K562 (cell line): ENCODE data around the gene MEX3D. TPM values are rescaled to one million over a fixed set of nuclear protein-coding genes. Genes with fewer than 3 reads are reported as not detected.

Experiments
- ATAC-seq: fragments of 200-7000 bp; cut with Tn5 transposase; 3 replicates; pipeline ENCODE4 v1.9.1; 2020; ENCODE audit warnings: moderate library complexity
- BruUV-seq: library from RNA; stranded (reverse); fragments of 400-500 nt; replicated peaks from 2 replicates; lab custom pipeline; 2021; lab: Mats Ljungman, UMichigan
- CTCF ChIA-PET: fragments of 300-600 bp; formaldehyde crosslinking; extraction: SDS; loops from one replicate; lab custom pipeline; 2021; ENCODE audit warnings: low intra/inter-chr PET ratio; lab: Yijun Ruan, JAX
- POLR2A ChIA-PET: fragments of 300-600, 350-650 bp; sonication (Branson Sonifier 250); formaldehyde crosslinking; extraction: SDS; loops from one replicate; lab custom pipeline; 2021; ENCODE audit warnings: antibody characterized with exemption, inconsistent platforms; lab: Yijun Ruan, JAX
- DNase-seq, 4 experiments: peaks; one replicate each; pipeline versions ENCODE4 v3.0.0 to v3.0.0-alpha.2; 2011 to 2018; ENCODE audit warnings: low spot score in 3 of 4, mixed read lengths in 3 of 4; ENCODE audit errors: extremely low read depth in 1 of 4
- FAIRE-seq: peaks from 2 replicates; lab custom pipeline; 2011; peaks lifted over from hg19 to GRCh38; lab: Jason Lieb, UNC
- H2AFZ ChIP-seq: 2 replicates; pipeline ENCODE4 v1.6.0; 2011; ENCODE audit warnings: low read depth, low read length, control low read depth, inconsistent platforms
- H3K27ac ChIP-seq: fragments of 200-600 bp; 3 replicates; pipeline ENCODE4 v1.8.0; 2011; ENCODE audit warnings: low read depth, mild to moderate bottlenecking, control low read depth, inconsistent platforms, low read length, moderate library complexity, mixed read lengths; ENCODE audit errors: extremely low read depth
- H3K27me3 ChIP-seq, 2 experiments: fragments of 300-600 bp in 1 of 2; 2 replicates in 1 of 2; 3 replicates in 1 of 2; pipeline versions ENCODE4 v1.6.0 to v1.8.0; 2011; ENCODE audit warnings: inconsistent platforms in 2 of 2, low read length in 2 of 2, mild to moderate bottlenecking in 1 of 2, mixed read lengths in 1 of 2, moderate library complexity in 1 of 2; ENCODE audit not compliant: control insufficient read depth in 2 of 2, insufficient read depth in 2 of 2
- H3K36me3 ChIP-seq: fragments of 300-600 bp; 3 replicates; pipeline ENCODE4 v1.8.0; 2011; ENCODE audit warnings: mild to moderate bottlenecking, low read length, inconsistent platforms; ENCODE audit not compliant: control insufficient read depth, insufficient read depth
- H3K4me1 ChIP-seq, 2 experiments: fragments of 200-600 bp in 1 of 2; replicated peaks in 1 of 2; 2 replicates in 1 of 2; 3 replicates in 1 of 2; pipeline versions ENCODE4 v1.5.1 to v1.8.0; 2011; ENCODE audit warnings: inconsistent platforms in 2 of 2, low read length in 2 of 2, mild to moderate bottlenecking in 1 of 2, mixed read lengths in 1 of 2, moderate library complexity in 1 of 2; ENCODE audit not compliant: control insufficient read depth in 2 of 2, insufficient read depth in 2 of 2
- H3K4me2 ChIP-seq: 2 replicates; pipeline ENCODE4 v1.6.1; 2011; ENCODE audit warnings: low read length, control low read depth, inconsistent platforms, mixed read lengths; ENCODE audit not compliant: insufficient read depth
- H3K4me3 ChIP-seq: fragments of 200-600 bp; sonication (generic), shearing (Covaris generic); 2 replicates; pipeline ENCODE4 v1.5.1; 2016; ENCODE audit warnings: control low read depth, inconsistent platforms
- H3K79me2 ChIP-seq: fragments of 200-600 bp; 3 replicates; pipeline ENCODE4 v1.8.0; 2011; ENCODE audit warnings: low read length, inconsistent platforms; ENCODE audit not compliant: control insufficient read depth, insufficient read depth
- H3K9ac ChIP-seq, 2 experiments: 2 replicates each; pipeline versions ENCODE4 v1.6.0 to v1.6.1; 2011; ENCODE audit warnings: low read depth in 2 of 2, low read length in 2 of 2, control low read depth in 1 of 2, inconsistent platforms in 1 of 2, mild to moderate bottlenecking in 1 of 2, mixed read lengths in 1 of 2; ENCODE audit not compliant: insufficient read depth in 1 of 2
- H3K9me1 ChIP-seq: one replicate; pipeline ENCODE4 v1.6.0; 2011; ENCODE audit warnings: inconsistent platforms, mild to moderate bottlenecking, low read length, moderate library complexity; ENCODE audit not compliant: control insufficient read depth, insufficient read depth
- H3K9me3 ChIP-seq: replicated peaks from 2 replicates; pipeline ENCODE4 v1.5.1; 2011; ENCODE audit warnings: low read depth, low read length, inconsistent platforms; ENCODE audit not compliant: control insufficient read depth, insufficient read depth
- H4K20me1 ChIP-seq: replicated peaks from 2 replicates; pipeline ENCODE4 v1.6.1; 2011; ENCODE audit warnings: low read length, inconsistent platforms, mixed read lengths; ENCODE audit not compliant: control insufficient read depth, insufficient read depth
- ETS2 ChIP-seq: IDR thresholded peaks from 2 replicates; pipeline ENCODE4 v1.6.1; 2016; ENCODE audit warnings: borderline replicate concordance, missing genetic modification characterization, mild to moderate bottlenecking, moderate library complexity, missing compliant biosample characterization; ENCODE audit not compliant: poor library complexity, severe bottlenecking
- KDM1A ChIP-seq, 2 experiments: fragments of 450-650 bp; IDR thresholded peaks; 2 replicates each; pipeline ENCODE4 v1.6.1; 2016; ENCODE audit warnings: mild to moderate bottlenecking in 2 of 2
- TBP ChIP-seq: optimal IDR thresholded peaks from 2 replicates; pipeline ENCODE3; 2011; ENCODE audit warnings: low read depth, low read length, improper control_type of control experiment
- U2AF2 ChIP-seq: fragments of 200-400 bp; formaldehyde crosslinking; optimal IDR thresholded peaks from 2 replicates; pipeline ENCODE3; 2017; ENCODE audit warnings: low read depth, mild to moderate bottlenecking, low read length
- USF2 ChIP-seq: sonication (generic); formaldehyde crosslinking; IDR thresholded peaks from 2 replicates; pipeline ENCODE4 v1.5.0; 2020; ENCODE audit warnings: missing genetic modification reagents
- WGBS: fragments of 100-300 bp; shearing (Covaris generic); methylation state at CpG from one replicate; pipeline ENCODE4 v1.1.6; 2016; ENCODE audit warnings: low coverage, mixed read lengths; ENCODE audit not compliant: insufficient coverage; ENCODE audit errors: missing lambda C conversion rate; 5-methylcytosine and 5-hydroxymethylcytosine counted together
- in situ Hi-C: fragments of 300-500 bp; cut with MboI; formaldehyde crosslinking; loops from 4 replicates; pipeline ENCODE4 v1.15.0; 2018; ENCODE audit warnings: inconsistent platforms, mixed read lengths
- intact Hi-C: fragments of 100-400 bp; cut with micrococcal nuclease; formaldehyde crosslinking; loops from 2 replicates; pipeline ENCODE4 v1.14.2; 2022
- polyA plus RNA-seq, 8 experiments: library from polyadenylated mRNA; depleted of rRNA in 4 of 8; stranded (reverse) in 5 of 8; unstranded in 3 of 8; fragments of >200 nt; fragmentation: Nextera tagmentation in 2 of 8; fragmentation: Illumina TruSeq in 1 of 8; extraction: Ambion mirVana in 2 of 8; extraction: Trizol in 1 of 8; gene quantifications; 2 replicates each; pipeline versions ENCODE4 v1.2.1 to v1.2.3, GENCODE V29; 2011 to 2014; ENCODE audit warnings: inconsistent platforms in 1 of 8, missing spikeins in 1 of 8
- total RNA-seq, 7 experiments: library from RNA; depleted of rRNA in 6 of 7; stranded (reverse); fragments of >200 nt in 6 of 7; fragmentation: Illumina TruSeq in 2 of 7; extraction: Trizol in 2 of 7; gene quantifications; 2 replicates each; pipeline versions ENCODE4 v1.2.1 to v1.2.3, GENCODE V29; 2011 to 2021; ENCODE audit warnings: low replicate concordance in 1 of 7
- TF ChIP-seq, protein P1 (sequence below): sonication (generic); formaldehyde crosslinking; IDR thresholded peaks from 2 replicates; pipeline ENCODE4 v1.9.0; 2022; ENCODE audit warnings: mild to moderate bottlenecking, missing genetic modification reagents

Gene MEX3D
- total and polyA plus RNA-seq, 9 of the 15 experiments (the other 6 are each of a cell fraction or from before 2014, with no cell fraction given): 1.7 to 39.3 (median 5.7) TPM

DNA sequence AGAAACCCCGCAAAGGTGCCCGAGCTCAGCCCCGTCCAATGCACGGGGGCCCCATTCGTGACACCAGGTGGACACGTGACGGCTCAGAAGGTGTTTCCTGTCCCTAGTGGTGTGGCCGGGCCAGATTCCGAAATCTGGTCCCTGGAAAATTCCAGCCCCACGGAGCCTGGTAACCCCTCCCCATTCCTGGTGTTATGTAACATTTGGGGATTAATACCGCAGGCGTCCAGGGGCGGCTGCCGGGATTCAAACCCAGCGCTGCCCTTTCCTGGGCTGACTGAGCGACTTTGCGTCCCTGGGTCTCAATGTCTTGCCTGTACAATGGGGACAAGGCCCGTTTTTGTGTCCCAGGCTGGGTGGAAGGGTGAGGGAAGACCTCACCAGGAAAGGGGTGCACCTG lies 45.3 kb downstream of the MEX3D start:
- no peak overlapping the region for H3K9ac ChIP-seq
- no peak overlapping the region for H3K4me2 ChIP-seq
- DNase-seq (no peak), ATAC-seq (no peak), FAIRE-seq (no peak)
- no peak overlapping the region for H3K4me3 ChIP-seq
- H3K4me1 ChIP-seq: peaks cover 3 to 52% of the 10 kb centered on the region in 2 experiments; a peak in 3 of 5 replicates
- H4K20me1 ChIP-seq: peaks cover 11% of the 10 kb centered on the region
- in situ Hi-C loops (no loop called here), intact Hi-C loops (no loop called here)
- ChIA-PET POLR2A (interaction anchor here (0.8 kb wide), 1 partner anchor 41 kb away, joined by 4 read pairs; no protein-coding TSS in a partner anchor), CTCF (interaction anchor here (0.7 kb wide), 1 partner anchor 290 kb away, joined by 6 read pairs; no protein-coding TSS in a partner anchor)
- H3K36me3 ChIP-seq: no peaks in the 10 kb centered on the region
- 32% methylated on average over 18 of the region's 18 CpGs for WGBS
- no peaks in the 10 kb centered on the region for H3K9me3 ChIP-seq
- H3K79me2 ChIP-seq: no peaks in the 10 kb centered on the region
- BruUV-seq: no TSS peak
- H3K27me3 ChIP-seq: peaks cover 11 to 28% of the 10 kb centered on the region in 2 experiments; a peak in 4 of 5 replicates
- H2AFZ ChIP-seq: no peak overlapping the region
- TF ChIP-seq TBP (no peak), KDM1A (IDR thresholded peaks at IDR 0.05) (peak in 1 of 2 experiments; percentile 10; a peak in 1 of 4 replicates), USF2 (CRISPR knock-in tag) (peak; percentile 51), ETS2 (tag) (no peak), U2AF2 (no peak)
- TF ChIP-seq, protein P1, sequence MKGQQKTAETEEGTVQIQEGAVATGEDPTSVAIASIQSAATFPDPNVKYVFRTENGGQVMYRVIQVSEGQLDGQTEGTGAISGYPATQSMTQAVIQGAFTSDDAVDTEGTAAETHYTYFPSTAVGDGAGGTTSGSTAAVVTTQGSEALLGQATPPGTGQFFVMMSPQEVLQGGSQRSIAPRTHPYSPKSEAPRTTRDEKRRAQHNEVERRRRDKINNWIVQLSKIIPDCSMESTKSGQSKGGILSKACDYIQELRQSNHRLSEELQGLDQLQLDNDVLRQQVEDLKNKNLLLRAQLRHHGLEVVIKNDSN (CRISPR knock-in tag): 0 out of 2 replicates have a peak, but pooled peaks have one; percentile 48
- H3K27ac ChIP-seq: no peak overlapping the region
- H3K9me1 ChIP-seq: no peaks in the 10 kb centered on the region
